Stimulated activated naive B cell treated with anti-CD40 and anti-IgM and Interleukin-4, amounts not matched to agents 10 μg/mL and 1 μg/mL and 100 μg/mL, for 72 hours (primary cell): ENCODE data around the gene FAM174A.

Source experiments
- ATAC-seq, 2 donors: fragments of 150-1000 bp; cut with Tn5 transposase; replicated peaks; 2 replicates each; pipeline ENCODE4 v1.10.0; 2021; ENCODE audit warnings: moderate library complexity in 1 of 2
- DNase-seq: peaks from one replicate; pipeline ENCODE4 v3.0.0; 2021
- H3K27ac Mint-ChIP-seq: one replicate; pipeline ENCODE4 v1.8.0; 2022; ENCODE audit warnings: mild to moderate bottlenecking, mixed read lengths
- H3K27me3 Mint-ChIP-seq, 2 donors: one replicate each; pipeline ENCODE4 v1.8.0; 2022; ENCODE audit warnings: mixed read lengths in 2 of 2
- H3K36me3 Mint-ChIP-seq, 2 donors: one replicate each; pipeline ENCODE4 v1.8.0; 2022; ENCODE audit warnings: mixed read lengths in 2 of 2, mild to moderate bottlenecking in 1 of 2
- H3K4me1 Mint-ChIP-seq, 2 donors: one replicate each; pipeline ENCODE4 v1.8.0; 2022; ENCODE audit warnings: mixed read lengths in 2 of 2, mild to moderate bottlenecking in 1 of 2
- H3K4me3 Mint-ChIP-seq, 2 donors: one replicate each; pipeline ENCODE4 v1.8.0; 2022; ENCODE audit warnings: mild to moderate bottlenecking in 2 of 2, mixed read lengths in 2 of 2, moderate library complexity in 1 of 2
- H3K9me3 Mint-ChIP-seq, 2 donors: one replicate each; pipeline ENCODE4 v1.8.0; 2022; ENCODE audit warnings: mixed read lengths in 2 of 2, mild to moderate bottlenecking in 1 of 2

FAM174A gene

DNA sequence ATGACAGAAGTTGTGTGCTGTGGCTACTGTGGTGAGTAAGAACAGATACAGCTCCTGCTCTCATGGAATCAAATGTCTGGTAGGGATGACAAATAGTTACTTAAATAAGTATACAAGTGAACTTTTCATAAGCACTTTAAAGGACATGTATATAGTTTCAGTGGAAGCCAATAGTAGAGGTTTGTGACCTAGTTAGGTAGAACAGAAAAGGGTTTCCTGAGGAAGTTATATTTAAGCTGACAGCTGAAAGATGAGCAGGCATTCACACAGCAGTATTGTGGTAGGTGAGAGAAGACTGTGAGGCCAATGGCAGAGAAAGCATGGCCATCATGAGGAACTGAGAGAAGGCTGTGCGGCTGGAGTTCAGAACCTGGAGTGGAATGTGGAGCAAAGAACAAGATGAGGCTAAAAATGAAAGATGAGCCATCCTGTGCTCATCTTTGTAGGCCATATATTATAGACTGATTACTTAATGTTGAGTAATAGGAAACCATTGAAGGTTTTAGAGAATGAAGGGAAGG, 15.4 kb downstream of the FAM174A start:
- H3K9me3 Mint-ChIP-seq, result no peaks in the 10 kb centered on the region
- H3K4me3 Mint-ChIP-seq, result peak overlapping the region in 1 of 2 donors; percentile 1
- H3K27ac Mint-ChIP-seq, result no peak overlapping the region
- peak; percentile 94 to 96 for ATAC-seq
- H3K27me3 Mint-ChIP-seq, result no peaks in the 10 kb centered on the region
- H3K36me3 Mint-ChIP-seq, result peaks cover 6% of the 10 kb centered on the region in 2 donors
- H3K4me1 Mint-ChIP-seq, result peaks cover 6 to 21% of the 10 kb centered on the region in 2 donors
- DNase-seq, result peak; percentile 11

DNA sequence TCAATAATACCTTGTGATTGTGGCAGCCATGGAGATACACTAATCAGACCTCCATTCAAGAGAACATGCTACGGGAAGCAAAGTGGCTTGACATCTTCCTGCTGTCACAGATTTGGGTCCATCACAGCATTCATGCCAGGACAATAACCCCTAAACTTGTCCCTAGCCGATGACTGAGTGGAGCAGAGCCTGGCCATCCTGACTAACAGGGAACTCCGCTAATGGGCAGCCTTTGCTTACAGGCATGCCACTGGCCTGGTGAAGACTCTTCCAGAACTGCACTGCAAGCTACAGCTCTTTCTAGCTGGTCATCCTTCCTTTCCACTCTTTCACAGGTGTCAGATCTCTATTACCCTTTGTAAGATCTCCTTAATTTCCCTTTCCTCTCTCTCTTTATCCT, 16.0 kb downstream of the FAM174A start:
- H3K27ac Mint-ChIP-seq, result no peak overlapping the region
- peaks cover 6 to 21% of the 10 kb centered on the region in 2 donors for H3K4me1 Mint-ChIP-seq
- ATAC-seq, result no peak

DNA sequence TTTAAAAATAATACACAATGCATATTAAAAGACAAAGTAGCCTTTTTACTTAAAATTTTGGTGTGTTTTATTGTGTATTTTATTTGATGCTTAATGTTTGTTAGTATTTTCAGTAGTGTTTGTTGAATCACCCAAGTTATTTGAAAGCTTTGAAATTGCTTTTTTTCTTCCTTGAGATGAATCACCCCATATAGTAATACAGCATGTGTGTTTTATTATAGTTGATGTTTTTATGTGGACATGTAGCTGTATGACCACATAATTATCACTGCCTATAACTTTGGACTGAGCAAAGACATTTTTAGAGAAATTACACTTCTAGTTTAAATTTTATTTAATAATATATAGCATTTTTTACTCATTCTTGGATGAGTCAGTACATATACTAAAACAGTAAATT, 18.0 kb downstream of the FAM174A start:
- Mint-ChIP-seq H3K4me3 (no peak overlapping the region), H3K27me3 (no peaks in the 10 kb centered on the region), H3K36me3 (peaks cover 2 to 13% of the 10 kb centered on the region in 2 donors), H3K27ac (no peak overlapping the region), H3K4me1 (peaks cover 6 to 21% of the 10 kb centered on the region in 2 donors), H3K9me3 (no peaks in the 10 kb centered on the region)
- no peak for DNase-seq
- ATAC-seq, result no peak

More for the DNA sequence above, 16.0 kb downstream of the FAM174A start:
- Mint-ChIP-seq H3K9me3 (no peaks in the 10 kb centered on the region), H3K4me3 (no peak overlapping the region), H3K27me3 (no peaks in the 10 kb centered on the region), H3K36me3 (peaks cover 6 to 10% of the 10 kb centered on the region in 2 donors)
- DNase-seq, result no peak

DNA sequence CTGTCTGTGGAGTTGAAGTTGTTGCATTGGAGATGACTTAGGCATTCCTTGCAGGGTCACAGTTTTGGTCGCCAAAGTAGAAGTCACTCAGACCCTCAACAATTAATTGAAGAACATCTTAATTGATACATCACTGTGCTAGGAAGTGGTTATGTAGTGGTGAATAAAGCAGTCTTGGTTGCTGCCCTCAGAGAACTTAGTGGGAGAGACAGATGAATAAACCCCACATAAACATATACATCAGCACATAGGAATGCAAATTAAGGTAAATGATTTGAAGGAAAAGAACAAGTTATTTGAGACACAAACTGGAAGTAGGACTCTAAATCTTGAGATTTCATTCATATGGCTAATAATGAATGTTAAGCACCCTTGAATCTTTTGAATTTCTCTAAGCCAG, 25.7 kb downstream of the FAM174A start:
- H3K4me3 Mint-ChIP-seq, result no peak overlapping the region
- no peak for ATAC-seq
- H3K27ac Mint-ChIP-seq, result no peak overlapping the region
- H3K4me1 Mint-ChIP-seq, result no peaks in the 10 kb centered on the region
- H3K36me3 Mint-ChIP-seq, result peaks cover 24 to 42% of the 10 kb centered on the region in 2 donors
- no peaks in the 10 kb centered on the region for H3K9me3 Mint-ChIP-seq
- DNase-seq, result no peak
- no peaks in the 10 kb centered on the region for H3K27me3 Mint-ChIP-seq

DNA sequence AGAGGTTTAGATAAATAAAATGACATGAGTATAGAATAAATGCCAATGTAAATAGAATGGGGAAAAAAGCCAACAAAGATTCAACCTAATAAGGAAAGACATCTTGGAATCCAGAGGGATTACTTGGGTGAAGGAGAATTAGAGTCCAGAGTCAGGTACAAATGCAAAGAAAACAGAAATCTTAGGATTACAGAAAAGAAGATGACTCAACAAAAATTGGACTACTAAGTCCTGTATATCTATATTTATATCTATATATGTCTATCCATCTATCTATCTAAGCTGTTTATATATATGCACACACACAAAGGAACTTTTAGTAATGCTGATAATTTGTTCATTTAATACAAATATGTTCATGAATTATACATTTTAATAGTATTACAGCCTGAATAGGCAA, 27.6 kb downstream of the FAM174A start:
- no peaks in the 10 kb centered on the region for H3K27me3 Mint-ChIP-seq
- ATAC-seq (no peak), DNase-seq (no peak)
- no peak overlapping the region for H3K4me3 Mint-ChIP-seq
- H3K9me3 Mint-ChIP-seq, result no peaks in the 10 kb centered on the region
- peaks cover 24 to 37% of the 10 kb centered on the region in 2 donors for H3K36me3 Mint-ChIP-seq
- no peak overlapping the region for H3K27ac Mint-ChIP-seq
- H3K4me1 Mint-ChIP-seq, result peaks cover 0 to 2% of the 10 kb centered on the region in 2 donors

DNA sequence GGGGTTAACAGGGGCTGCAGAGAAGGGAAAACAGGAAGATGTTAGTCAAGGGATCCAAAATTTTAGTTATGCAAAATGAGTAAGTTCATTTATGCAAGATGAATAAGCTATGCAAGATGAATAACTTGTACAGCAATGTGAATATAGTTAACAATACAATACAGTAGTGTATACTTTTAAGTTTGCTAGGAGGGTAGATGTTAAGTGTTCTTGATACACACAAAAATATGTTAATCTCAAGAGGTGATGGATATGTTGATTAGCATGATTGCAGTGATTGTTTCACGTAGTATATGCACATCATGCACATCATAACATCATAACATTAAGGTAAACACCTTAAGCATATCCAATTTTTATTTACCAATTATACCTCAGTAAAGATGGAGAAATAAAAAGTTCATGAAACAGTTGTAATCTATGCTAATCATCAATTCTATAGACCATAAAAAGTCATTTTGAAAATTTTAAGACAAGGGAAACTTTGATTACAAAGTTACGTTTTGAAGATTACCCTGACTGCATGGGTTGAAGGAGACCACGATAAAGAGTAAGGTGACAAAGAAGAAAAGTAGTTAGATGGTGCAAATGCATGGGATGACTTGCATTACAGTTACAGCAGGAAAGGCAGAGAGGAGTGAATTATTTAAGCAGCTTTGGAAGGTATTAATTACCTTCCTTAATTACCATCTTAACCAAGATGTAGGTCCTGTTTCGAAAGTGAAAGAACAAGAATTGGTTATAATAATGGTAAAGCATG, 31.4 kb downstream of the FAM174A start:
- no peak for ATAC-seq
- Mint-ChIP-seq H3K27ac (no peak overlapping the region), H3K36me3 (peaks cover 22 to 23% of the 10 kb centered on the region in 2 donors), H3K4me1 (peaks cover 0 to 2% of the 10 kb centered on the region in 2 donors), H3K27me3 (no peaks in the 10 kb centered on the region), H3K4me3 (no peak overlapping the region), H3K9me3 (no peaks in the 10 kb centered on the region)
- DNase-seq, result no peak

DNA sequence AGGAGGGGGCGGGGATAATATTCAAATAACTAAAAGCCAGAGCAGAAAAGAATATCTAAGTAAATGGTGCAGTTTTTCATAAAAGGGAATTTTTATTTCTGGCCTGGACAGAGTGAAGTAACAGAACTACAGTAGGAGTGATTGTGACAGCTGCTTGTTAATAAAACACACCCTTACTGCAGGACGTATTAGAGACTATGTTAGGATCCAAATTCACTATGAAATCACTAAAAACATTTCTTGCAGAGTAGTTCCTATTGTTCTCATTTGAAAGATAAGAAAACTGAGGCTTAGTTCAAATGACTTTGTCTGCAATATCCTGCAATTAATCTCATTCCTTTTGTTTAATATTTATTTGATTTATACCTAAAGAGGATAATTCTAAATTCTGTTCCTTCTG, 39.5 kb downstream of the FAM174A start:
- no peaks in the 10 kb centered on the region for H3K4me1 Mint-ChIP-seq

DNA sequence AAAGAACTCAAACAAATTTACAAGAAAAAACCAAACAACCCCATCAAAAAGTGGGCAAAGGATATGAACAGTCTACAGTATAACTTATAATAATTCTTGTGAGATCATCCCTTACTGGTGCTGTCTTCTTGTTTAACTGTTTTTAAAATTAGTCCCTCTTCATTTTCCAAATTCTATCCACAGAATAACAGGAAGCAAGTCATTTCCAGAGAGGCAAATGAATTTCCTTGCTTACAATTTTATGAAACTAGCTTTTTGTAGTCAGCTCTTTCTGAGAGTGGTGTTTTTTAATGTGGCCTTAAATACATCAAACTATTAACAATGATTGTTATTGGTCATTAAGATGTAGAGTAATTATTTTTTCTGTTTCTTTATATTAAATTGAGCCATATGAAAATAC, 40.6 kb downstream of the FAM174A start:
- Mint-ChIP-seq H3K27ac (no peak overlapping the region), H3K9me3 (peaks cover 0 to 2% of the 10 kb centered on the region in 2 donors), H3K36me3 (peaks cover 13 to 14% of the 10 kb centered on the region in 2 donors), H3K4me3 (no peak overlapping the region), H3K27me3 (no peaks in the 10 kb centered on the region), H3K4me1 (no peaks in the 10 kb centered on the region)
- ATAC-seq, result no peak
- DNase-seq, result no peak

More for the DNA sequence above, 39.5 kb downstream of the FAM174A start:
- no peaks in the 10 kb centered on the region for H3K27me3 Mint-ChIP-seq
- H3K27ac Mint-ChIP-seq, result no peak overlapping the region
- no peak overlapping the region for H3K4me3 Mint-ChIP-seq
- peaks cover 5% of the 10 kb centered on the region in 2 donors for H3K36me3 Mint-ChIP-seq
- no peak for ATAC-seq
- DNase-seq, result no peak
- H3K9me3 Mint-ChIP-seq, result no peaks in the 10 kb centered on the region

DNA sequence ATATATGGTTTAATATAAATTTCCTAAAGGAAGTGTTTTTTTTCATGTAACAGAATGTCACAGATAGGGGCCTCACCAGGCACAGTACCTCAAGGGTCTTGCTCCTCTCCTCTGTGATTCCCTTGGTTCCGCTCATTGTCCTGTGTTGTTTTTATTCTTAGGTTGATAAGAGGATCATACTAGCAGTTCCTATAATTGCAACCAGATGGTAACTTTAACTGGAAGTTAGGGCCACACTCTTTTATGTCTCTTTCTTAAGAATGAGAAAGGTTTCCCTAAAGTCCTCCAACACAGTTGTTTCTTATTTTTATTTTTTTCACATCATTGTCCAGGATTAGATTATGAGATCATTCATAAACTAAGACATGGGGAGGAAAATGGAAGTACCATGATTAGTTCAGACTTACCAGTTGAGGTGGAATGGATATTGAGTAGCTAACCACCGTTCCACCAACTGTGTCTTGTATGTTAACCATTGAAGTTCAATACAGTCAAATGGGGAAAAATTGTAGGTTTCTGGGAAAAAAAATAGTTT, 41.1 kb downstream of the FAM174A start:
- Mint-ChIP-seq H3K27ac (no peak overlapping the region), H3K9me3 (peaks cover 0 to 2% of the 10 kb centered on the region in 2 donors), H3K4me3 (no peak overlapping the region), H3K4me1 (no peaks in the 10 kb centered on the region), H3K36me3 (peaks cover 16 to 18% of the 10 kb centered on the region in 2 donors), H3K27me3 (no peaks in the 10 kb centered on the region)
- DNase-seq (no peak), ATAC-seq (no peak)

DNA sequence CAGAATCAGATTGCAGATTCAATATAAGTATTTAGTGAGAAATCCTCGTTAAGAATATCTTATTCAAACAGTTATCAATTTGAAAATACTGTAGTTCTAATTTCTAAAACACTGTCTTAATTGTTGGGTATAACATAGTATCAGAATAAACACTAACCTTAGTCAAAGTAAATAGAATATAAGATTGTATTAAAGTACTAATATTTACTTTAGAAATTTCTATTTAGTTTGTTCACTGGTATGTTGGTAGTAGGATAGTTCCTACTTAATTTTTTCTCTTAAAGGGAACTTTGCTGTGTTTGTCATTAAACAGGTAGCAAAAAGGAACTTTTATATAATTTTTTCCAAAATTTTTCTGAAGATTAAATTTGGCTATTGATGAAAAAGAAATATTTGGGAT, 42.3 kb downstream of the FAM174A start:
- Mint-ChIP-seq H3K9me3 (peaks cover 0 to 2% of the 10 kb centered on the region in 2 donors), H3K27ac (no peak overlapping the region), H3K27me3 (no peaks in the 10 kb centered on the region), H3K4me1 (no peaks in the 10 kb centered on the region), H3K4me3 (no peak overlapping the region), H3K36me3 (peaks cover 16% of the 10 kb centered on the region in 2 donors)
- no peak for ATAC-seq
- DNase-seq, result no peak

DNA sequence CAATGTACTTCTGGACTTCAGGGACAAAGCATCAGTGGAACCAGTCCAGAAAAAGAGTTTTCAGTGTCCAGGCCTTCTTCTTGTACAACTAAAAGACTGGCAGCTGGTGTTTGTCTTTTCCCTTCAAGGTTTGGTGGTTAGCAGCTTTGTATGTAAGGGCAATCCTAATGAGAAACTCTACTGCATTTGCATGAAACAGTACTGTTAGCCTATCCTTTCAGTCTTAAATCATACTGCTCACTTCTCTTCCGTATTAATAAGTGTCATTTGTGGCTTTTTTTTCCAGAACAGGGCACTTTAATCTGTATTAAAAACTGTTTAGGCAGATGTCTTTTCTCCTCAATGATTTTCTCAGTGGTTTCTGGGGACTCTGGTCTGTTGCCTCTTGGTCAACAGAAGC, 48.9 kb downstream of the FAM174A start:
- ATAC-seq (peak; percentile 97 to 98), DNase-seq (no peak)
- Mint-ChIP-seq H3K4me3 (no peak overlapping the region), H3K27me3 (no peaks in the 10 kb centered on the region), H3K4me1 (peaks cover 10 to 19% of the 10 kb centered on the region in 2 donors), H3K27ac (no peak overlapping the region), H3K36me3 (peaks cover 20 to 28% of the 10 kb centered on the region in 2 donors), H3K9me3 (peaks cover 0 to 2% of the 10 kb centered on the region in 2 donors)

DNA sequence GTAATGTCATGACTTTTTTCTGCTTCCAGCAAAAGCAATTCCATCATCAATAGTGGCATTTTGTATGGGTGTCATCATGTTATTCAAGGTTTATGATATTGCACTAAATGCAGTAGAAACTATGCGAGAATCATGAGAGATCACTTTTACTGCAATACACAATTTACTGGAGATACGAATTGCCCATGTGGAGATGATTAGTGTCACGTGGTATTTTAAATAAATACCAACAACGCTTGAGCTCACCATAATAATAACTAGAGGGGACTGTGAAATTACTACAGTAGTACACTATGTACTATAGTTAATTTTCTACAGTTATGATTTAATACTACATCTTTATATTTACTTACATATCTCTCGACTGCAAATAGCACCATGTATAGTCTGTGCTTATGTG, 49.7 kb downstream of the FAM174A start:
- ATAC-seq, result no peak
- peaks cover 10 to 19% of the 10 kb centered on the region in 2 donors for H3K4me1 Mint-ChIP-seq
- DNase-seq, result no peak
- H3K27me3 Mint-ChIP-seq, result no peaks in the 10 kb centered on the region
- peaks cover 0 to 2% of the 10 kb centered on the region in 2 donors for H3K9me3 Mint-ChIP-seq
- H3K36me3 Mint-ChIP-seq, result peaks cover 18 to 25% of the 10 kb centered on the region in 2 donors
- H3K27ac Mint-ChIP-seq, result no peak overlapping the region
- no peak overlapping the region for H3K4me3 Mint-ChIP-seq

DNA sequence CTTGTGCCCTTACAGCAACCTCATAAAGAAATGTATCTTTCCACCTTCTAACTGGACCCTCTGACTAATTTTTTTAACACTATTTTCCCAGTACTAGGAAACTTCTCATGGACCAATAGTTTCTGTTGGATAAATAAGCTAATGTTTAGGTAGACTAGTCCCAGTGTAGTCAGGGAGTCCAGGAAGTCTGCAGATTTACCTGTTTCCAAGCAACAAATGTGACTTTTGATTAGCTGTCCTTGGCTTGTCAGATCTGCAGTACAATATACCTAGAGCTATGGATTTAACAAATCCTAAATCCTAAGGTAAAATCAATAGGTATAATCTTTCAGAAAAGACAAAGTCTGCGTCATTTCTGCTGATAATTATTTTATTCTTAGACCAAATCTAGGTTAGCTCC, 55.7 kb downstream of the FAM174A start:
- Mint-ChIP-seq H3K36me3 (peaks cover 0 to 6% of the 10 kb centered on the region in 2 donors), H3K27me3 (no peaks in the 10 kb centered on the region), H3K27ac (no peak overlapping the region), H3K4me1 (no peaks in the 10 kb centered on the region), H3K4me3 (no peak overlapping the region), H3K9me3 (no peaks in the 10 kb centered on the region)
- no peak for ATAC-seq
- DNase-seq, result no peak

DNA sequence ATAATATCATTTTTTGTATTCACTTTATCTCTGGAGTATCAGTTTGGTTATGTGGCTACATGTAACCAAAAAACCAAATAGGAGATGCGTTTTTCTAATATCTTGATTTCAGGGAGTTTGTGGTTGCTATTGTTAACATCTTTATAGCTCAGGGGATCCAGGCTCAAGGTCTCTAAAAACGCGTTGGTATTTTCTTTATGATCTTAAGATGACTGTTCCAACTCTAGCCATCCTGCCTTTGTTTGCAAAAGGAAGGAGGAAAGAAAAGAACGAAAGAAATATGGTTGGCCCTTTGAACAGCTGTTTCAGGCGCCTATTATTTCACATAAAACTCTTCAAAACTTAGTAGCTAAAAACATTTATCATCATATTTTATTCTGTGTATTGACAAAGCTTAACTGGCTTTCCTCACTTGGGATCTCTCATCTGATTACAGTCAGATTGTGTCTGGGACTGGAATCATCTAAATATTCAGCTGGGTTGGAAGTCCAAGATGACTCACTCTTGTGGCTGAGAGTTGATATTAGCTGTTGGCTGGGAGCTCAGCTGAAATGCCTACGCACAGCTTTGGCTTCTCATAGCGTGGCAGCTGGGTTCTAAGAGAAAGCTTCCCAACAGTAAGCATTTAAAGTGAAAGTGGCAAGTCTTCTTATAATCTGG, 60.1 kb downstream of the FAM174A start:
- DNase-seq (no peak), ATAC-seq (no peak)
- Mint-ChIP-seq H3K36me3 (no peaks in the 10 kb centered on the region), H3K4me3 (no peak overlapping the region), H3K9me3 (no peaks in the 10 kb centered on the region), H3K27ac (no peak overlapping the region), H3K4me1 (peaks cover 2 to 6% of the 10 kb centered on the region in 2 donors), H3K27me3 (no peaks in the 10 kb centered on the region)
